DMS114 treated with DMSO at 0.1 percent for 48 hours (cell line): ENCODE data around the gene PC.
"Not testable (repeated sequence)": the region's sequence is repeated elsewhere in the genome, so short reads cannot be mapped to it uniquely, and the experiment has no call there.

Source experiments
- DNase-seq: peaks from one replicate; lab custom pipeline; 2025; ENCODE audit not compliant: unreplicated experiment; lab: John Stamatoyannopoulos, UW

PC gene

GRCh38 chr11:66800720-66801428 lies 157.3 kb downstream of the PC start:
- no peak for DNase-seq

- DNase-seq: not testable (repeated sequence)
These were observed 158.4 kb downstream of the PC start for GRCh38 chr11:66799815-66800214.
